DMS53 (cell line): ENCODE results near the gene CREG2.
"Not testable (repeated sequence)": the region's sequence is repeated elsewhere in the genome, so short reads cannot be mapped to it uniquely, and the experiment has no call there.

ENCODE experiments used
- DNase-seq: peaks from one replicate; lab custom pipeline; 2025; lab: John Stamatoyannopoulos, UW

CREG2 gene

GRCh38 chr2:101372792-101373191, 14.5 kb downstream of the CREG2 start:
- DNase-seq, result no peak

- no peak for DNase-seq
These were observed 15.7 kb downstream of the CREG2 start for GRCh38 chr2:101371636-101372035.

GRCh38 chr2:101369100-101369499, 18.2 kb downstream of the CREG2 start:
- DNase-seq, result no peak

- DNase-seq, result no peak
These were observed 18.9 kb downstream of the CREG2 start for GRCh38 chr2:101368376-101368775.

- no peak for DNase-seq
These were observed 19.8 kb downstream of the CREG2 start for GRCh38 chr2:101367508-101367907.

- no peak for DNase-seq
These were observed 22.4 kb downstream of the CREG2 start for GRCh38 chr2:101364878-101365277.

GRCh38 chr2:101362777-101363176, 24.5 kb downstream of the CREG2 start:
- no peak for DNase-seq

GRCh38 chr2:101362316-101362715, 25.0 kb downstream of the CREG2 start:
- no peak for DNase-seq

GRCh38 chr2:101361522-101361921, 25.8 kb downstream of the CREG2 start:
- no peak for DNase-seq

- no peak for DNase-seq
These were observed 26.2 kb downstream of the CREG2 start for GRCh38 chr2:101361121-101361520.

- DNase-seq, result no peak
These were observed 27.1 kb downstream of the CREG2 start for GRCh38 chr2:101360232-101360631.

- no peak for DNase-seq
These were observed 27.8 kb downstream of the CREG2 start for GRCh38 chr2:101359410-101359954.

GRCh38 chr2:101357376-101357775, 29.9 kb downstream of the CREG2 start:
- DNase-seq, result no peak

- DNase-seq, result no peak
These were observed 30.8 kb downstream of the CREG2 start for GRCh38 chr2:101356521-101356920.

- DNase-seq, result no peak
These were observed 31.2 kb downstream of the CREG2 start for GRCh38 chr2:101356055-101356454.

GRCh38 chr2:101355401-101356054, 31.8 kb downstream of the CREG2 start:
- DNase-seq, result no peak

- no peak for DNase-seq
These were observed 32.6 kb downstream of the CREG2 start for GRCh38 chr2:101354420-101355311.

- not testable (repeated sequence) for DNase-seq
These were observed 34.7 kb downstream of the CREG2 start for GRCh38 chr2:101352631-101353030.

- no peak for DNase-seq
These were observed 36.1 kb downstream of the CREG2 start for GRCh38 chr2:101351207-101351606.

- no peak for DNase-seq
These were observed 37.2 kb downstream of the CREG2 start for GRCh38 chr2:101349893-101350662.

GRCh38 chr2:101348883-101349282, 38.4 kb downstream of the CREG2 start:
- DNase-seq, result no peak

GRCh38 chr2:101346909-101347308, 40.4 kb downstream of the CREG2 start:
- DNase-seq, result no peak
